Stimulated activated CD4-positive, alpha-beta T cell treated with anti-CD3 and anti-CD28 coated beads, TNF-alpha, amount 100 ng/mL, for 1 hour (primary cell): Measurements from ENCODE around the gene POLR2L.

Source experiments
- DNase-seq, 3 donors: peaks; one replicate each; pipeline ENCODE4 v3.0.0-alpha.2; 2020; ENCODE audit warnings: low read depth in 3 of 3, low spot score in 1 of 3

POLR2L gene

DNA sequence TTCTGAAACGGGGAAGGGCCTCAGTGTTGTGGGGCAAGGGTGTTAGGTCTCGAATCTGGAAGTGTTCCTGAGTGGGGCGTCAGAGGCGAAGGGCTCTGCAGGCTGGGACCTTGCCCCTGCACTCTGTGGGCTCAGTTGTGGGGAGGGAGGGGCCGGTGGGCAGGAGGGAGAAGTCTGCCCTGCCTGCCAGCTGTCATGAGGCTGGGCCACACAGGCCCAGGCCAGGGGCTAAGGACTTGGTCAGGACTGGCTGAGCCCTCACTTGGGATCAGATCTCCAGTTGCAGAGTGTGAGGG lies 14.5 kb downstream of the POLR2L start, which contains the start of gene CRACR2B:
Gene CRACR2B (plus strand): TSS at position 23 of the 296 bp plus-strand sequence. CDS start 689 bp downstream, outside the sequence.
- DNase-seq: no peak

DNA sequence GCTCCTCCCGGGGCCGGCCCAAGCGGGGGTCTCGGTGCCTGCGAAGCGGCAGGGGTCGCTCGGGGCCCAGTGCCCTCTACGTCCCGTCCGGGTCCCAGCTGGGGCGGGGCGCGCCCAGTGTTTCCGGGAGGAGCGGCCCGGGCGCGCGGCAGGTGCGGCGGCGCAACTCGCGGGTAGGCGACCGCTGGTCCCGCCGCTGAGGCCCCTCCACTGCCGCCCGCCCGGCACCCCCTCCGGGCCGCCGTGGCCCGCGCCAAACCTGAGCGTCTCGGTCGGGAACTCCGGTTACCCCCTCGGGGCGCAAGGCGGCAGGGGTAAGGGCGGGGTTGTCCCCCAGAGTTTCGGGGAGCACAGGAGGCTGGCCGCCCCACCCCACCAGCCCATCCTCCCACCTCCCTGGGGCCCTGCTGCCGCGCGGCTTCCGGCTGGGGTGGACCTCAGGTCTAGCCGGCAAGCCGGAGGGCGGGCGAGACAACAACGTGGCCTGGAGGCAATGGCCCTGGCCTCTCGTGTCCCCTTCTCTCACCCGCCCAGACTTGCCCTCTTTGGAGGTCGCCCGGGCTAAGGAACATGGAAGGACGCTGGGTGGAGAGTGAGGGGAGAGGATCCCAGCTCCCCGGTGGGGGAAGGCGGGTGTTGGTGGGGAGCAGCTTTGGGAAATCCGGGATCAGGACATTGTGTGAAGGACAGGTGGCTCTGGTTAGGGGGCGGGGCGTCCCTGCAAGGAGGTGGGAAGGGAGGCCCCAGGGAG lies 15.0 kb downstream of the POLR2L start:
- no peak for DNase-seq

DNA sequence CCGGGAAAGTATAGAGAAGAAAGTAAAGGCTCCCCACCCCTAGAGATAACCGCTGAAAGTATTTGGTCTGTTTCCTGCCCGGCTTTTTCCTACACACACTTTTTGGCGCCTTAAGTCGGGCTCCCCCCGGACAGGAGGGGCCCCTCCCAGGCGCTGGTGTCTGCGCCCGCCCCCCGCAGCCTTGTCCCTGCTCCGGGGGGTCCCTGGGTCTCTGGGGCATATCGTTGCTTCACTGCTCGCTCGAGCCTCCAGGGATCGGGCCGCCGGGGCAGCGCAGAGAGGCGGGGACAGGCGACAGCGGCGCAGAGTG lies 15.5 kb downstream of the POLR2L start:
- no peak for DNase-seq

DNA sequence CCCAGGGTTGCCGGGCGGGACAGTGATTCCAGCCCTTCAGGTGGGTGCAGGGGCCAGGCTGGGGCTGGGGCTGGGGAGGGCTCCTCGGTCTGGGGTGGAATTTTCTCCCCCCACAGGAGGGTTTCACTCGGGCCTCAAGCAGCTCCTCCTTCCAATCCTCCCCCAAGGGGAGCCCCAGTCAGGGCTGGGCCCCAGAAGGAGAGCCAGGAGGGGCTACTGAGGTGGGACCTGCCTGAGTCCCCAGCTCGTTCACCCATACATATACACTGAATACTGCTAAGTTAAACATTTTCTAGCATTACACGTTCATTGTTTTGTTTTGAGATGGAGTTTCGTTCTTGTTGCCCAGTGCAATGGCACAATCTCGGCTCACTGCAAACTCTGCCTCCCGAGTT lies 16.1 kb downstream of the POLR2L start:
- no peak for DNase-seq

DNA sequence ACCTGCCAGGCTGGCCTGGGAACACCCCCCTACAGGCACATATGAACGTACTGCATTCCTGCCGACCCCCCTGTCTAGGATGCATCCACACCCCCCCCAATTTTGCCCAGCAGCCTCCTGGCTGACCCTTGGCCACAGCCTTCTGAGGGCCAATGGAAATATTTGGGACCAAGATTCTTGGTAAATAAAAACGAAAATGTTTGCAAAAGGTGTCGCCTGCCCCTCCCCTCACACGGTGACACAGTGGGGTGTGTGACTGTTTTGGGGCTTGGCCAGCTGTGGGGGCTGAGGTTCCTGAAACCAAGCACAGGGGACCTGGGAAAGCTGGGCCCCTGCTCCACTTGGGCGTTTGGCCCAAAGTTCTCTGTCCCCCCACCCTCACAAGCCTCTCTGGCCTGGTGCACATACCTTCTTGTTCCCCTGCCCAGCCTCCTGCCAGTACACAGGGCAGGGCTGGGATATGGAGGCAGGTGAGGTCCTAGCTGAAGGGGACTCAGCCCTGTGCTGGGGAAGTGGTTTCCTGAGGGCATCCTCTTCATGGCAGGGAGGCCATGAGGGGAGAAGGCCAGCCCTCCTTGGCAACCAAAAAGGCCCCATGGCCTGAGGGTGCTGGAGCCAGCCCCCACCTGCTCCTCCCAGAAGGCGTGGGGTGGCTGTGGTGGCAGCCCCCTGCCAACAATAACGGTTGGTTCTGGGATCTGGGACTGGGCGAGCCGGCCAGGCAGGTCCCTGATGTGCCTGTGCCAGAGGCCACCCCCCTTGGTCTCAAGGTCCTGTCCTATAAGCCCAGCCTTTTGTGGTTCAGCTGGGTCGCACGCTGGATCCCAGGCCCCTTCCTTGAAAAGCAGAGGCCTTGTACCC lies 16.7 kb downstream of the POLR2L start:
- no peak for DNase-seq

DNA sequence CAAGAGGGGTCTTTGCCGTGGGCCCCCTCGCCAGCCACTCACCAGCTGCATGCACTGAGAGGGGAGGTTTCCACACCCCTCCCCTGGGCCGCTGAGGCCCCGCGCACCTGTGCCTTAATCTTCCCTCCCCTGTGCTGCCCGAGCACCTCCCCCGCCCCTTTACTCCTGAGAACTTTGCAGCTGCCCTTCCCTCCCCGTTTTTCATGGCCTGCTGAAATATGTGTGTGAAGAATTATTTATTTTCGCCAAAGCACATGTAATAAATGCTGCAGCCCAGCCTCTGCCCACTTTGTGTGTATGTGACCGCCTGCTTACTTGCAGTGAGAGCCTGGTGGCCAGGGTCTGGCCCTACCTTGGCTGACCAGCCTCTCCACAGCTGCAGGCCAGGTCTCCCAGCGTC lies 17.4 kb downstream of the POLR2L start:
- DNase-seq: no peak

DNA sequence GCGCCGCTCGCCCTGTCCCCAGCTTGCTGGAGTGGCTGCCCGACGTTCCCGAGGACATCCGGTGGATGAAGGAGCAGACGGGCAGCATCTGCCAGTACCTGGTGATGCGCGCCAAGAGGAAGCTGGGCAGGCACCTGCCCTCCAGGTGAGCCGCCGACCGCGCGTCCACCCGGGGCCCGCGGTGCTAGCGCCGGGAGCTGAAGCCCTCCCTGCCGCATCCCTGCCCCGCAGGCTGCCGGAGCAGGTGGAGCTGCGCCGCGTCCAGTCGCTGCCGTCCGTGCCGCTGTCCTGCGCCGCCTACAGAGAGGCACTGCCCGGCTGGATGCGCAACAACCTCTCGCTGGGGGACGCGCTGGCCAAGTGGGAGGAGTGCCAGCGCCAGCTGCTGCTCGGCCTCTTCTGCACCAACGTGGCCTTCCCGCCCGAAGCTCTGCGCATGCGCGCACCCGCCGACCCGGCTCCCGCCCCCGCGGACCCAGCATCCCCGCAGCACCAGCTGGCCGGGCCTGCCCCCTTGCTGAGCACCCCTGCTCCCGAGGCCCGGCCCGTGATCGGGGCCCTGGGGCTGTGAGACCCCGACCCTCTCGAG lies 17.9 kb downstream of the POLR2L start:
- no peak for DNase-seq

DNA sequence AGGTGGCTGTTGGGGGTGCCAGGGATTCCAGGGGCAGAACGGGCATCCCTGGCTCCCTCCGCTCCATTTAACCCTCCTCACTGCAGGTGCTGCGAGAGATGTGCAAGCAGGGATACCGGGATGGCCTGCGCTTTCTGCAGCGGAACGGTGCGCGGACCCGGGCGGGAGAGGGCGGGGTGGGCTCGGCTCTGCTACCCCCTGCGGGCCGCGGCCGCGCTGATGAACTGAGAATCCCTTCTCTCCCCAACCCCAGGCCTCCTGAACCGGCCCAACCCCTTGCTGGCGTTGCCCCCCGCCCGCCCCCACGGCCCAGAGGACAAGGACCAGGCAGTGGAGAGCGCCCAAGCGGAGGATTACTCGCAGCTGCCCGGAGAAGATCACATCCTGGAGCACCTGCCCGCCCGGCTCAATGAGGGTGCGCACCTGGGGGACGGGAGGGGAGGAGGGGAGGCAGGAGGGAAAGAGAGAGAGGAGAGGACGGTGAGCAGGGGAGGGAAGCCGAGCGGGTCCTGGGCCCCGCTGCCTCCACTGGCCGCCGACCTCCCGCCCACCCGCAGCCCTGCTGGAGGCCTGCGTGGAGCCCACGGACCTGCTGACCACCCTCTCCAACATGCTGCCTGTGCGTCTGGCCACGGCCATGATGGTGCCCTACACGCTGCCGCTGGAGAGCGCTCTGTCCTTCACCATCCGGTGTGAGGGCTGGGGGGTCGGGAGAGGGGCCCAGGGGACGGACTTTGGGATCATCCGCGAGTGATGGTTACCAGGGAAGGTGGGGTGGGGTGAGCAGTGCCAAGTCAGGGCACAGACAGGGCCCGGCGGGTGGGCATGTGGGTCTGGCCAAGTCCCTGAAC lies 18.7 kb downstream of the POLR2L start:
- no peak for DNase-seq

DNA sequence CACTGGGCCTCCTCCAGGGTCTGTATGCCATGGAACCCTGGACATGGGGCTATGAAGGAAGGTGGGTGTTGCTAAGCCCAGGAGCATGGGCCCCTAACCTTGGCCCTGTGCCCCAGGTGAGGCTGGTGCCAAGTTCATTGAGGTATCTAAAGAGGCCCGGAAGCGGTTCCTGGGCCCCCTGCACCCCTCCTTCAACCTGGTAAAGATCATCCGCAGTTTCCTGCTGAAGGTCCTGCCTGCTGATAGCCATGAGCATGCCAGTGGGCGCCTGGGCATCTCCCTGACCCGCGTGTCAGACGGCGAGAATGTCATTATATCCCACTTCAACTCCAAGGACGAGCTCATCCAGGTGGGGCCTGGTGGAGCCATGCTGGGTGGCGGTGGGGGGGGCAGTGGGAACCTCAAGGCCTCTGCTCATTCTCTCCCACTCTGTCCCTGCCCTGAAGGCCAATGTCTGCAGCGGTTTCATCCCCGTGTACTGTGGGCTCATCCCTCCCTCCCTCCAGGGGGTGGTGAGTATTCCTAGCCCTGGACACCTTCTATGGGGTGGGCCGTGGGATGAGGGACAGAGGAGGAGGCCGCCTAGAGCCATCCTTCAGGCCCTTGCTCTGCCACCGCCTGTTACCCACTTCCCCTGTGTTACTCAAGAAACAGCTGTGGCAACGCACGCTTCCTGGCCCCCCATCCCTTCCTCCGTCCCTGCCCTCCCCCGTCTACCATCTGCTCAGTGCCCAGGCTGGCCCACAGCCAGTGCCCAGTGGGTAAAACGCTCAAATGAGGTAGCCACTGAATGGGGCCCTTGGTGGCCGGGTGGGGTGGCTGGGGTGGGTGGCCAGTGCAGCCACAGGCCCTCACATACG lies 20.6 kb downstream of the POLR2L start:
- DNase-seq: no peak

DNA sequence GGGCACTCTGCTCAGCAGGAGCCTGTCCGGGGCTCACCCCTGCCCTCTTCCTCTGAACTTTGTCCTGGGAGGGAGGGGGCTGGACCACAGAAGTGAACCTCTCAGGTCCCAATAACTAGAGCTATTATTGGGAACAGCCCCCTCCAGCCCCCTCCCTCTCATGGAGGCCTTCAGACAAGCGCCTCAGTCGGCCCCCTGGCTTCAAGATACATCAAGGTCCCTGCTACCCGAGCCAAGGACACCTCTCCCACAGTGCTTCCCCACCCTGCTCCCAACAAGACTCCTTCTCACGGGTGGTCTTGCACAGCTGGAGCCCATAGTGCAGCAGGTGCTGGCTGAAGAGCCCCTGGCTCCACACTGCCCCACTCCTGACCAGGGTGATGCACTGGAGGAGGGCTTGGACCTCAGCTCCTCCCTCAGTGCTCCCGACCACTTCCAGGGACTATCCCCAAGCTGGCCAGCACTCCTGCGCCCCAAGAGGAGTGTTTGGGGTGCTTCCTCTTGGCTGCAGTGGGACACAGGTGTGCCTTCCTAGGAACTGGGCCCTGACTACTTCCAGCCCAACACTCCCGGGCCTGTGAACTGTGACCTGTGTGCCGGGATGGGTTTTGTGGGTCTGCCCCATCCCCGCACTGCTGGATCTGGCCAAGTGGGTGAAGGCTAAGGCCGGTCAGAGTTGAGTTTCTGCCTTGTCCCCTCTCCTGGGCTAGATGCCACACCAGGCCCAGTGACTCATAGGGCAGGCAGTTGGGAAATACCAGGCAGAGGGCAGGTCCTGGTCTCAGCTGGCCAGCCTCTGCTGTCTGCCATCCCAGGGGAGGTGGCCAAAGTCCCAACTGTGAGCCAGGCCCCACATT lies 21.4 kb downstream of the POLR2L start:
- no peak for DNase-seq

DNA sequence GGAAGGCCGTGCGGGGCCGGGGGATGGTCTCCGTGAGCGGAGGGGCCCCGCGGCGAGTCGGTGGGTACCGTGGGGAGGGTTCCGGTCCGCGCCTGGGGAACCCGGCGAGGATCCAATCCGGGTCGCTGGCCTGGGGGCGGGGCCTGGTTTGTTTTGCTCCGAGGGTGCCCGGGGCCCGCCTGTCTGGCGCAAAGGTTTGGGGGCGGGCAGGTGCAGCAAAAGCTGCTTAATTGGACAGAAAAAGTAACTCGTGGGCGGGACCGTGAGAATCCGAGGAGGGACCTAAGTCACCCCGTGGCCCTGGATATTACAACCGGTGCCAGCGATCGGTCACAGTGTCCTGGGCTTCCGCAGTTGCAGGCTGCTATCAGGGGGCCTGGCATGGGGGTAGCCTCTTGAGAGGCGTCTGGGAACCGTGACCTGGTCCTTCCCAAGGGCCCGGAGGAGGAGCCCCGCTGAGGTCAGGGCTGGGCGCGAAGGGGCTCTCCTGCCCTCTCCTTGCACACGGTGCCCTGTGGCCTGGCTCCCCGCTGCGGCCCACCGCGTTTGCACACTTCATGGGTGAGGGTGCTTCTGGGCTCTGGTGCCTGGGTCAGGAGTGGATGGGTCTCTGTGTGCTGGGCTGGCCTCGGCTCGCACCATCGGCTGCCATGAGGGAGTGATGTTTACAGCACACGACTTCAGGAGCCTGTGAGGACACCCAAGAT lies 22.2 kb downstream of the POLR2L start:
- DNase-seq: peak; percentile 84 to 91 (median 85)

DNA sequence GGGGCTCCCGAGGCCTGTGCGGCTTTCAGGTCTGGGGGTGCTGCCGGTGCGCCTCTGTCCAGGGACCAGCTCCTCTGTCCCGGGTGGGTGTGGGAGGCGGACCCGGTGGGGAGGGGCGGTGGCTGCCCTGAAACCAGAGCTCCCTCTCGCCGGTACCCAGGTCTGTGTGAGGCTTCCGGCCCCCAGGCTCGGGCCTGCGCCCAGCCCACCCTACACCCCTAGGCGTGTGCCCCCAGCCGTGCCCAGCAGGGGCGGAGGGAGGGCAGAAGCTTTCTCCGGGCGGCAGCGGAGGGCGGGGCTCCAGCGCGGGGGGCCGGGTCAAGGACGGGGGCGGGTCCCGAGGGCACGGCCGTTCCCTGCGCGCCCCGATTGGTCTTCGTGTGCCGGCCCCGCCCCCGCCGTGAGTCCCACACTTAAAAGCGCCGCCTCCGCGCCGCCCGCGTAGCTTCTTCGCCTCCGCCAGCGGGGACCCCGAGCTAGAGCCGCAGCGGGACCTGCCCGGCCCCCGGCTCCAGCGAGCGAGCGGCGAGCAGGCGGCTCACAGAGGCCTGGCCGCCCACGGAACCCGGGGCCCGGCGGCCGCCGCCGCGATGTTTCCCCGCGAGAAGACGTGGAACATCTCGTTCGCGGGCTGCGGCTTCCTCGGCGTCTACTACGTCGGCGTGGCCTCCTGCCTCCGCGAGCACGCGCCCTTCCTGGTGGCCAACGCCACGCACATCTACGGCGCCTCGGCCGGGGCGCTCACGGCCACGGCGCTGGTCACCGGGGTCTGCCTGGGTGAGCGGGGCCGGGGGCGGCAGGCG lies 23.0 kb downstream of the POLR2L start:
- DNase-seq: peak; percentile 81 to 90 (median 86)

DNA sequence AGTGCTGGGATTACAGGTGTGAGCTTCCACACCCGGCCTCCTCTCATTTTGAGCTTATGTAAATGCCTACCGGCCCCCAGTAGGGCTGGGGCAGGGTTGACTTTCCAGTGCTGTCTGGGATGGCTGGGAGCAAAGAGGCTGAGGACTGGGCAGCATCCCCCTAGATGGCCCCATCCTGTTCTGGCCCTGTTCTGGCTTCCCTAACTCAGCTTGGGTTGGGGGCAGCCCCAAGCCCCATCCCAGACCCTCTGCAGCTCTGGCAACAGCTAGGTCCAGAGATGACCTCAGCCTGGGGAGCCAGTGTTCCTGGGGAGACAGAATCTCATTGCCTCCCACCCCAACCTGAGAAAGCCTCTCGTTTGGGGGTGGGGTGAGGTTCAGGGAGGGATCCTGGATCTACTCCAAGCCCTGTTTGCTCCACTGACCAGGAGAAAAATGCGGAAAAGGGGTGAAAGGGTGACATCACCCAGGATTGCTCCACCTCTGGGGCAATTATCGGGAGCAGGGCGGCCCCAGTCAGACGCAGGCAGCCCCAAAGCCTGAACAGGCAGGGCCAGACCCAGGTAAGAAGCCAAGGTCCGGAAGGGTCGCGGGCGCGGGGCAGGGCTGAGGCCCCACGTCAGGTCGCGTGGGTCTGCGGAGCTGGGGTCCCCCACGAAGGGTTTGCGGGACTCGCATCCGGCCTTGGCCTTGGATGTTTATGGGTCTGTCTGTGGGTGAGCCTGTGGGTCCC lies 23.8 kb downstream of the POLR2L start, which contains the start of gene PNPLA2:
Gene PNPLA2 (plus strand): TSS at position 519 of the 733 bp plus-strand sequence. CDS start 805 bp downstream, outside the sequence.
- no peak for DNase-seq

DNA sequence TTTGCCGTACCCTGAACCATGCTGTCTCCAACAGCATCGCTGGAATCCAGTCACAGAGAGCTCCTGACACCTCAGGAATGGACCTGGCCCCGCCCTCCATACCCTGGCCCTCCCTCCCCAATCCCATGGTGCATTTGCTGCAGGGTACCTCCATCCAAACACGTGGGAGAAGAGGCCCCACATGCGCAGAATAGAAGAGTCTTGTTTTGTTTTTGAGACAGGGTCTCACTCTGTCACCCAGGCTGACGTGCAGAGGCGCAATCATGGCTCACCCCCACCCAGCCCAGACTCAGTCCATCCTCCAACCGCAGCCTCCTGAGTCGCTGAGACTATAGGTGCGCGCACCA lies 25.9 kb downstream of the POLR2L start:
- no peak for DNase-seq

DNA sequence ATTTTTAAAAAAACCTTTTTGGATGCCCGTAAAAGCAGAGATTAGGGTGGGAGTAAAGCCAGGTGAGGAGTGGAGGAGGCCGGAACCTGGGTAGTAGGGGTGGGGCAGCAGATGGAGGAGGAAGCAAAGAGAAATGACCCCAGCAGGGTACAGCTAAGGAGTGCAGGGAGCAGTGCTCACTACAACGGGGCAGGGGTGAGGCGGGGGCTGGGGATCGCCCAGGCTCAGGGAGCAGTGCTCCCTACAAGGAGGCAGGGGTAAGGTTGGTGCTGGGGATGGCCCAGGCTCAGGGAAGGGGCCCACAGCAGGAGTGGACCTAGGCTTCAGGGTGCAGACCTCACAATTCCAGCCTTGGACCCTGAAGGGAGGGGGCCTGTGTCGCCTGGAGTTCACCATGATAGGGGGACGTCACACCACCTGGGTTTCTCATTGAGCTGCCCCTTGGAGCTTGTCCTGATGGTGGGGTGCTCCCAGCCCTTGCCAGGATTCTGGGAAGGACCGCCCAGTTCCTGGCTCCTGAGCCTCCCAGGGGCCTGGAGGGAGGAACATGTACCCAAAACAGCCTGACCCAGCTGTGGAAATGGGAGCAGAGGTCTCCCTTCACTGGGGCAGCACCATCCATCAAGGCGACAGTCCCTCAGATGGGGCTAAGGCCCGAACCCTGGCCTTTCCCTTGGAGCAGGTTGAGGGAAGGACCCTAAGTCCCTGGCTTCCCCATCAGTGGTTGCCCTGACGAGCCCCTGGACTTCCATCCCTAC lies 26.5 kb downstream of the POLR2L start:
- DNase-seq: no peak

DNA sequence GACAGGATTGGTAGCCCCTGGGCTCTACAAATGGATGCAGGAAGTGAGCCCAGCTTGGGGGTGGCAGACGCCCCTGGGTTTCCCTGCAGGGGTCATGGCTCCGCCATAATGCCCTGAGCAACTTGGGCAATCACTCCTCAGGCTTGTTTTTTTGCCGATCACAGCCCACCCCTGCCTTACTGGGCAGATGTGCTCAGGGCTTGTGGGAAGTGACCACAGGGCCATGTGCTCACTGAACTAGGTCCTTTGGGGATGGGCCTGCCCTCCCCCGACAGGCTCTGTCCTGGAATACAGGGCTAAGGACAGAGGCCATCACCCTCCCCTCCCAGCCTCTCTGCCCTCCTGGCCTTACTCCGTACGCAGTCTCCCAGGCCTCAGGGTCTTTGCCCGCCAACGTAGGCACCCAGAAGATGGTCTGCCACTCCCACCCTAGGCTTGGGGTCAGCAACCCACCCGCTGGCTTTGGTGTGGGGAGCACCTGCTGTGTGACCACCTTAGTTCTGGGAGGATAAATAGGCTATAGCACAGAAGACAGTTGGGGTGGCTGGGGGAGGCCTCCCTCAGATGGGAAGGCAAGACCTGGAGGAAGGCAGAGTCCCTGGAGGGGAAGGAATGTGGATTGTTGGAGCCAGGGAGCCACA lies 28.8 kb downstream of the POLR2L start:
- no peak for DNase-seq
